PC-9 (cell line): ENCODE results near the gene TSHZ2.

Experiments used
- CTCF ChIP-seq: fragments of 200-600 bp; sonication (generic); conservative IDR thresholded peaks from 2 replicates; pipeline ENCODE4 v1.6.1; 2017; ENCODE audit warnings: mixed run types, antibody characterized with exemption, mild to moderate bottlenecking, moderate library complexity
- EZH2 ChIP-seq: fragments of 200-600 bp; sonication (generic); IDR thresholded peaks from 2 replicates; pipeline ENCODE4 v1.8.0; 2017; ENCODE audit warnings: antibody characterized with exemption, low read depth

- no peak for TF ChIP-seq CTCF
- TF ChIP-seq EZH2, result no peak
Observed at GRCh38 chr20:53085720-53086119, 113.6 kb downstream of the TSHZ2 start.
